Naive thymus-derived CD4-positive, alpha-beta T cell (primary cell): Measurements from ENCODE around the gene LZTR1. TPM values are rescaled to one million over a fixed set of nuclear protein-coding genes. Genes with fewer than 3 reads are reported as not detected.

Experiments used
- ATAC-seq: fragments of 150-1000 bp; cut with Tn5 transposase; 2 replicates; pipeline ENCODE4 v1.10.0; 2021; ENCODE audit warnings: mild to moderate bottlenecking, moderate library complexity
- CTCF ChIA-PET: fragments of 350-600 bp; sonication (Branson Sonifier 250); formaldehyde crosslinking; loops from one replicate; lab custom pipeline; 2021; ENCODE audit warnings: antibody characterized with exemption; lab: Charles Lee
- POLR2A ChIA-PET: fragments of 350-600 bp; sonication (Branson Sonifier 250); formaldehyde crosslinking; loops from one replicate; lab custom pipeline; 2021; ENCODE audit warnings: antibody characterized with exemption, inconsistent platforms; lab: Charles Lee
- DNase-seq, 9 donors: peaks; one replicate each; pipeline versions ENCODE4 v3.0.0 to v3.0.0-alpha.2; 2020 to 2022; ENCODE audit warnings: mixed read lengths in 1 of 9
- H3K27ac ChIP-seq: one replicate; pipeline ENCODE4 v1.7.0; 2013; ENCODE audit warnings: mild to moderate bottlenecking, low read depth, low read length, moderate library complexity
- H3K27me3 ChIP-seq, 2 donors: one replicate each; pipeline ENCODE4 v1.7.0; 2013; ENCODE audit warnings: low read length in 2 of 2, mild to moderate bottlenecking in 2 of 2, moderate library complexity in 2 of 2; ENCODE audit not compliant: control insufficient read depth in 2 of 2, insufficient read depth in 2 of 2
- H3K36me3 ChIP-seq, 3 experiments: 1 replicate in 2 of 3; 2 replicates in 1 of 3; pipeline ENCODE4 v1.7.0; 2013; ENCODE audit warnings: low read length in 3 of 3, mild to moderate bottlenecking in 3 of 3, moderate library complexity in 1 of 3; ENCODE audit not compliant: insufficient read depth in 3 of 3, control insufficient read depth in 2 of 3
- H3K4me1 ChIP-seq, 2 donors: one replicate each; pipeline ENCODE4 v1.7.0; 2013; ENCODE audit warnings: low read length in 2 of 2, mild to moderate bottlenecking in 2 of 2, moderate library complexity in 1 of 2; ENCODE audit not compliant: control insufficient read depth in 2 of 2, insufficient read depth in 2 of 2
- H3K4me3 ChIP-seq: 2 replicates; pipeline ENCODE4 v1.7.0; 2013; ENCODE audit warnings: mild to moderate bottlenecking, low read length
- H3K9me3 ChIP-seq, 3 experiments: 1 replicate in 2 of 3; 2 replicates in 1 of 3; pipeline ENCODE4 v1.7.0; 2013; ENCODE audit warnings: low read length in 3 of 3; ENCODE audit not compliant: control insufficient read depth in 2 of 3
- H3K27ac Mint-ChIP-seq, 9 donors: one replicate each; pipeline ENCODE4 v1.8.0; 2020 to 2022; ENCODE audit warnings: mixed read lengths in 9 of 9, mild to moderate bottlenecking in 8 of 9, moderate library complexity in 5 of 9, inconsistent platforms in 2 of 9
- H3K27me3 Mint-ChIP-seq, 5 donors: one replicate each; pipeline ENCODE4 v1.8.0; 2021 to 2022; ENCODE audit warnings: mixed read lengths in 5 of 5, mild to moderate bottlenecking in 1 of 5
- H3K36me3 Mint-ChIP-seq, 5 donors: one replicate each; pipeline ENCODE4 v1.8.0; 2020 to 2022; ENCODE audit warnings: mixed read lengths in 5 of 5, mild to moderate bottlenecking in 3 of 5, inconsistent platforms in 1 of 5
- H3K4me1 Mint-ChIP-seq, 7 donors: one replicate each; pipeline ENCODE4 v1.8.0; 2020 to 2022; ENCODE audit warnings: mixed read lengths in 7 of 7, mild to moderate bottlenecking in 3 of 7, inconsistent platforms in 1 of 7
- H3K4me3 Mint-ChIP-seq, 10 donors: one replicate each; pipeline ENCODE4 v1.8.0; 2020 to 2022; ENCODE audit warnings: mild to moderate bottlenecking in 10 of 10, mixed read lengths in 10 of 10, moderate library complexity in 6 of 10, inconsistent platforms in 2 of 10
- H3K9me3 Mint-ChIP-seq, 11 donors: one replicate each; pipeline ENCODE4 v1.8.0; 2020 to 2022; ENCODE audit warnings: mixed read lengths in 11 of 11, mild to moderate bottlenecking in 4 of 11, inconsistent platforms in 1 of 11, moderate library complexity in 1 of 11
- intact Hi-C, 2 donors: fragments of 100-400 bp; cut with micrococcal nuclease; formaldehyde crosslinking; loops; one replicate each; pipeline ENCODE4 v1.15.1; 2023
- polyA plus RNA-seq, 2 donors: library from polyadenylated mRNA; unstranded; fragments of 300-500 nt; fragmentation: Illumina TruSeq; gene quantifications; one replicate each; pipeline ENCODE4 v1.2.3, GENCODE V29; 2021
- total RNA-seq, 6 experiments: library from RNA in 5 of 6; stranded (reverse) in 5 of 6; gene quantifications; 1 replicate in 5 of 6; 2 replicates in 1 of 6; pipeline ENCODE4 v1.2.3 and lab custom pipeline; 2021 to 2026

LZTR1 gene
- total and polyA plus RNA-seq, 7 experiments from 2014 or later: 11.4 to 104 (median 71.2) TPM

DNA sequence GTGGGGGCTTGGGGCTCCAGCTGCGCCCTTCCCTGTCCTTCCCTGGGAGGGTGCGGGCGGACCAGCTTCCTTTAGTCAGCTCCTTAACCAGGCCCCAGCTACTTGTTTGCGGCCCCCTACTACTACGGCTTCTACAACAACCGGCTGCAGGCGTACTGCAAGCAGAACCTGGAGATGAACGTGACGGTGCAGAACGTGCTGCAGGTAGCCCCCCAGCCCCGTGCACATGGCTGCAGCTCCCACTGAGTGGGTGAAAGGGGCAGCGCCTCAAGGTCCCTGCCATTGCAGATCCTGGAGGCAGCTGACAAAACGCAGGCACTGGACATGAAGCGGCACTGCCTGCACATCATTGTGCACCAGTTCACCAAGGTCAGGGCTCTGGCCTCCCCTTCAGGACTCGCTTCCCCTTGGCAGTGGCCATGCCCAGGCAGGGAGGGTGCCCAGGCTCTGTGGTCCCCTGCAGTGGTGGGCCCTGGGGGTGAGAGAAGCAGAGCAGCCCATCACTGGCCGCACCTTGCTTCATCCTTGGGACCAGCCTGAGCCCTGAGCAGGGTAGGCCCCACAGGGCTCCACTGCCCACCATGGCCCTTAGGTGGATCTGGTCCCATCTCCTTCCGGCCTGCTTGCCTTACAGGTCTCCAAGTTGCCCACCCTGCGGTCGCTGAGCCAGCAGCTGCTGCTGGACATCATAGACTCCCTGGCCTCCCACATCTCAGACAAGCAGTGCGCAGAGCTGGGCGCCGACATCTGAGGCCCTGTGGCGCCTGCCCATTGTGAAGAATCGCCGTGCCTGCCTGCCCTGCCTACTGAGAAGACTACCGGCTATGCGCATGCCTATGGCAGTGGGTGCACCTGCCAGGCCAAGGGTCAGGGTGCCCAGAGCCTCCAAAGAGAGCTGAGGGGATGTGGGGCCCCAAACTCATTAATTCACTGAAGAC lies 14.8 kb downstream of the LZTR1 start:
- no peak overlapping the region for H3K4me3 Mint-ChIP-seq
- Histone ChIP-seq H3K27ac (no peak overlapping the region), H3K4me3 (no peak overlapping the region), H3K27me3 (no peaks in the 10 kb centered on the region), H3K9me3 (no peaks in the 10 kb centered on the region), H3K36me3 (peaks cover 0 to 86% (median 10%) of the 10 kb centered on the region in 3 experiments), H3K4me1 (peaks cover 12 to 14% of the 10 kb centered on the region in 2 donors)
- peaks cover 7 to 25% (median 11%) of the 10 kb centered on the region in 7 donors for H3K4me1 Mint-ChIP-seq
- H3K27ac Mint-ChIP-seq: peak overlapping the region in 4 of 9 donors; percentile 14 to 50 (median 30)
- H3K9me3 Mint-ChIP-seq: peaks cover 0 to 4% (median 0%) of the 10 kb centered on the region in 11 donors
- DNase-seq: no peak
- POLR2A ChIA-PET: interaction anchor here (1.0 kb wide), 1 partner anchor 14 kb away, joined by 3 read pairs; the partner anchor contains the start of gene LZTR1
- ATAC-seq: no peak
- peaks cover 0 to 4% (median 2%) of the 10 kb centered on the region in 5 donors for H3K36me3 Mint-ChIP-seq
- H3K27me3 Mint-ChIP-seq: no peaks in the 10 kb centered on the region
- CTCF ChIA-PET: no interaction called here
- intact Hi-C loops: no loop called here

DNA sequence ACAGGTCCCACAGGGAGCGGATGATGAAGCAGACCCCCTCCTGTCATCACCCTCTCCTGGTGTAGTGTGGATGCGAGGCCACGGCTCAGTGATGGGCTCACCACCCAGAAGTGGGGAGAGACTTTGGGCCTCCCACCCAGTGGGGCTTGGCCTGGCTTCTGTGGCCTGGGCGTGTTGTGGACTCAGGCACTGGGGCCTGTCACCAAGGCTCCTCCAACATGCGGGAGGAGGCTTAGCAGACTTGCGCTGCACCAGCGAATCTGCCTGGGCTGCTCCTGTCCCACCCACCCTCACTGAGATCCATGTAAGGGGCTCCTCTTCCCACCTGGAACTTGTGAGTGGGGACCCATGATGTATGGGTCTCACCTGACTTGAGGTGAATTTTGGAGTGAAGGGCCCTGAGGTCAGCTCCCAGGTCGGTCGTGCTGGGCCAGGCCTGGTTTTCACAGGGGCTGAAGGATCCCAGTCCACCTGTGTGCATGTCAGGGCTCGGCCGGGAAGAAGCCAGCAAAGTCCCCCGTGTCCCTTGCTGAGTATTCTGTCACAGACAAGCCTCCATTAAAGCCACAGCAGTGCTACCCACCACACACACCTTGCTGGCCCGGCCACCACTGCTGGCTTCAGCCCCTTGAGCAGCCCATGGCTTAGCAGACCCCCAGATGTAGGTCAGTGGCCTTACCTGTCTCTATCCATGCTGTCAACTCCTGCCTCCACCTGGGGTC lies 15.6 kb downstream of the LZTR1 start:
- ChIA-PET CTCF (no interaction called here), POLR2A (interaction anchor here (1.0 kb wide), 1 partner anchor 15 kb away, joined by 3 read pairs; the partner anchor contains the start of gene LZTR1)
- Histone ChIP-seq H3K27ac (no peak overlapping the region), H3K27me3 (no peaks in the 10 kb centered on the region), H3K9me3 (no peaks in the 10 kb centered on the region), H3K4me1 (peaks cover 14% of the 10 kb centered on the region in 2 donors), H3K36me3 (peaks cover 0 to 78% (median 3%) of the 10 kb centered on the region in 3 experiments), H3K4me3 (no peak overlapping the region)
- H3K27me3 Mint-ChIP-seq: no peaks in the 10 kb centered on the region
- peaks cover 0 to 4% (median 0%) of the 10 kb centered on the region in 11 donors for H3K9me3 Mint-ChIP-seq
- H3K36me3 Mint-ChIP-seq: peaks cover 0 to 4% (median 2%) of the 10 kb centered on the region in 5 donors
- H3K27ac Mint-ChIP-seq: peak overlapping the region in 1 of 9 donors; percentile 72
- no peak overlapping the region for H3K4me3 Mint-ChIP-seq
- DNase-seq (no peak), ATAC-seq (no peak)
- intact Hi-C loops: no loop called here
- H3K4me1 Mint-ChIP-seq: peaks cover 9 to 26% (median 11%) of the 10 kb centered on the region in 7 donors

DNA sequence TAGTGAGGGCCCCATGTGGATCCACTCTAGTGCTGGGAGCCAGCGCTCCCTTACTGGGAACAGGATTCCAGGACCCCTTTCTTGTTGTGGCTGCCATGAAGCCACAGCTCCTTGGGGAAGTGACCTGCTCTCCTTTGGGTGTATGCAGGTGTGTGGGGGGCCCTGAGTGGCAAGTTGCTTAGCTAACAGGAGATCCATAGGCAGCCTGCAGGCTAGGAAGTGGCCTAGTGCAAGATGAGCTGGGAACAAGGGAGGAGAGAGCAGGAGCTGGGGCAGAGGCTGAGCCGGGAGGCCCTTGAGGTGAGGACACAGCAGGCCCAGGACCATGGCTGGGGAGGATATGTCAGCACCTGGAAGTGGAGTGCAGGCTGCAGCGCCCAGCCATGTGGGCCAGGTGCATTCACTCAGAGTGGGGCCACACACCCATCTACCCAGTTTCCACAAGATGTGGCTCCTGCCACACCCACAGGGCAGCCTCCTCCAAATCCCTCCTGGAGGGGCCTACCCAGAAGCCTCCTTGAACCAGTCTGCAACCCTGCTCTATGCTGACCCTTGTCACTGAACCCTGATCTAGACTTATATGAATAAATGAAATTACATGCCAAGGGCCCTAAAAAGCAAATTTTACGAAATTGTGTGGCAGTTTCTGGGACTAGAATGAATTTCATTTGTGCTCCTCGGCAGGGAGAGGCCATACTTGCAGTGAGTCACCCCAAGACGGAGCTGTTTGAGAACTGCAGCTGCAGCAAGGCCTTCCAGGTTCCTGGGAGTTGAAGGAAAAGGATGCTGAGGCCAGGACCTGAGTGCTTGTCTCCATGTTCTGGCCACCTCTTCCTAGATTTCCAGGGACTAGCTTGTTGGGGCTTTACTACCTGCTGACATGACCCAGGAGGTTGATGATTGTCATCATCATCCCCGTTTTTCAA lies 16.6 kb downstream of the LZTR1 start:
- peaks cover 14 to 34% (median 20%) of the 10 kb centered on the region in 7 donors for H3K4me1 Mint-ChIP-seq

DNA sequence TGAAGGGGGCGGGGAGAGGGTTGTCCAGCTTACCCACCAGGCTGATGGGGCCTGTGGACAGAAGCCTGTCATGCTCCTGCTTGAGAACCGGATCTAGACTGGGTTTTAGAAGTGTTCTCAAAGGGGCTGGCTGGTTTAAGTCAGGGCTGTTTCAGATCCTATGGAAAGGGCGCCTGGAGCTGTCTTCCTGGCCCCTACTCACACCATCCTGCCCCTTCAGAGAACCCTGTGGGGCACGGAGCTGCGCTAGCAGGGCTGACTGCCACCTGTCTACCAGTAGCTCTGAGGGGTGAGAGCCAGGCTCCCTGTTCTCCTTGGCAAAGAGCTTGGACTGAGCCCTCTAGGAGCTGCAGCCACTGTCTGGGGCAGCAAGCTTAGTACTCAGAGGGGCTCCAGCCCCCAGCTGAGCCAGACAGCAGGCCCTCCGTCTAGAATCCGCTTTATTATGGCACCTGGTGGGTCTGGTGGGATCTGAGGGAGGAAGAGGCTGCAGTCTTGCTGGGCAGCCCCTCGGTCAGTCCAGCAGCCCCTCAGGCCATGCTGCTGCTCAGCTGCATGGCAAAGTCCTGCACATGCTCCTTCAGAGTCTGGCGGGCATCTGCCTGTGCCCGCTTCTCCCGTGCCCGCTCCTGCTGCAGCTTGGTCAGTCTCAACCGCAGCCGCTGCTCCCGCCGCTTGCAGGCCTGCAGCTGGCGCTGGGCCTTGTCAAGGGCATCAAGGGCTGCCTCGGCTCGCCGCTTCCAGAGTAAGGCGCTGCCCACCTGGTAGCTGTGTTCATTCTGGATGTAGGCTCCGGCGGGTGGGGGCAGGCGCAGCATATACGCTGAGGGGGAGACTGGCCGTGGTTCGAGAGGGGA lies 17.5 kb downstream of the LZTR1 start:
- ATAC-seq: no peak
- Histone ChIP-seq H3K4me3 (peak overlapping the region; percentile 79), H3K27ac (peak overlapping the region; percentile 94), H3K36me3 (peaks cover 0 to 60% (median 3%) of the 10 kb centered on the region in 3 experiments), H3K27me3 (no peaks in the 10 kb centered on the region), H3K9me3 (no peaks in the 10 kb centered on the region), H3K4me1 (peaks cover 24 to 26% of the 10 kb centered on the region in 2 donors)
- H3K36me3 Mint-ChIP-seq: peaks cover 0 to 4% (median 4%) of the 10 kb centered on the region in 5 donors
- ChIA-PET POLR2A (interaction anchor here (0.6 to 4.4 kb wide), 8 partner anchors 9 to 1216 kb away, joined by 3 to 21 read pairs (median 4); partner anchors contain the start of gene LZTR1), CTCF (interaction anchor here (0.9 to 1.2 kb wide), 3 partner anchors 14 to 84 kb away, joined by 3 read pairs; no protein-coding TSS in a partner anchor)
- H3K9me3 Mint-ChIP-seq: peaks cover 0 to 4% (median 0%) of the 10 kb centered on the region in 11 donors
- H3K4me1 Mint-ChIP-seq: peaks cover 14 to 36% (median 20%) of the 10 kb centered on the region in 7 donors
- no peaks in the 10 kb centered on the region for H3K27me3 Mint-ChIP-seq
- H3K4me3 Mint-ChIP-seq: peak overlapping the region in 6 of 10 donors; percentile 94 to 98 (median 96)
- no peak for DNase-seq
- intact Hi-C loops: loop anchor here (2.0 to 10.0 kb wide), 7 partner anchors 17 to 1877 kb away; partner anchors contain the start of genes DGCR2 (in 1 of the 2), HIRA (in 1 of the 2), LZTR1 (in 1 of the 2) and MRPL40 (in 1 of the 2)
- peak overlapping the region in 8 of 9 donors; percentile 55 to 99 (median 98) for H3K27ac Mint-ChIP-seq

More for the DNA sequence above, 16.6 kb downstream of the LZTR1 start:
- DNase-seq (no peak), ATAC-seq (no peak)
- H3K4me3 ChIP-seq: no peak overlapping the region
- H3K9me3 ChIP-seq: no peaks in the 10 kb centered on the region
- Mint-ChIP-seq H3K27ac (peak overlapping the region in 8 of 9 donors; percentile 6 to 83 (median 64)), H3K4me3 (peak overlapping the region in 7 of 10 donors; percentile 13 to 45 (median 38)), H3K36me3 (peaks cover 0 to 4% (median 4%) of the 10 kb centered on the region in 5 donors), H3K27me3 (no peaks in the 10 kb centered on the region), H3K9me3 (peaks cover 0 to 4% (median 0%) of the 10 kb centered on the region in 11 donors)
- ChIA-PET POLR2A (interaction anchor here (0.5 to 1.3 kb wide), 6 partner anchors 8 to 1217 kb away, joined by 3 to 5 read pairs (median 3); partner anchors contain the start of gene LZTR1), CTCF (interaction anchor here (0.6 to 1.2 kb wide), 3 partner anchors 15 to 84 kb away, joined by 3 read pairs; no protein-coding TSS in a partner anchor)
- peak overlapping the region; percentile 17 for H3K27ac ChIP-seq
- no peaks in the 10 kb centered on the region for H3K27me3 ChIP-seq
- H3K4me1 ChIP-seq: peaks cover 24% of the 10 kb centered on the region in 2 donors
- intact Hi-C loops: no loop called here
- H3K36me3 ChIP-seq: peaks cover 0 to 68% (median 3%) of the 10 kb centered on the region in 3 experiments
